GM18907 (cell line): Measurements from ENCODE around the gene HHEX.
"Not testable (repeated sequence)": the region's sequence is repeated elsewhere in the genome, so short reads cannot be mapped to it uniquely, and the experiment has no call there.

Source experiments
- ATAC-seq: cut with Tn5 transposase; IDR thresholded peaks from one replicate; pipeline ENCODE4 v1.9.1; 2021; ENCODE audit warnings: mild to moderate bottlenecking, moderate library complexity; ENCODE audit not compliant: unreplicated experiment

HHEX gene

DNA sequence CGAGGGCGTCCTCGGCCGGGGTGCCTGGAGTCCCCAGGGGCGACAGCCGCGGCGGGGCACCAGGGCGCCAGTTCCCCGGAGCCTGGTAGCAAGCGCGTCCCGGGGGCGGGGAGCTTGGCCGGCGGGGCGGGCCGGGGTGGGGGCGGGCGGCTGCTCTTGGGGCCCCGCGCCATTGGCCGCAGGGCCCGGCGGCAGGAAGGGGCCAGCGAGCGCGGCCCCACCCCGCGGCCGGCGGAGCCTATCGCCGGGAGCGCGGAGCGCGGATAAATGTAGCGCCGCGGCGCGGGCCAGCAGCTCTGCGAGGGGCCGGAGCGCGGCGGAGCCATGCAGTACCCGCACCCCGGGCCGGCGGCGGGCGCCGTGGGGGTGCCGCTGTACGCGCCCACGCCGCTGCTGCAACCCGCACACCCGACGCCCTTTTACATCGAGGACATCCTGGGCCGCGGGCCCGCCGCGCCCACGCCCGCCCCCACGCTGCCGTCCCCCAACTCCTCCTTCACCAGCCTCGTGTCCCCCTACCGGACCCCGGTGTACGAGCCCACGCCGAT lies at the start of gene HHEX:
Gene HHEX (plus strand): TSS at position 293 of the 548 bp plus-strand sequence. CDS start 32 bp downstream, at position 325.
- peak; percentile 52 for ATAC-seq

DNA sequence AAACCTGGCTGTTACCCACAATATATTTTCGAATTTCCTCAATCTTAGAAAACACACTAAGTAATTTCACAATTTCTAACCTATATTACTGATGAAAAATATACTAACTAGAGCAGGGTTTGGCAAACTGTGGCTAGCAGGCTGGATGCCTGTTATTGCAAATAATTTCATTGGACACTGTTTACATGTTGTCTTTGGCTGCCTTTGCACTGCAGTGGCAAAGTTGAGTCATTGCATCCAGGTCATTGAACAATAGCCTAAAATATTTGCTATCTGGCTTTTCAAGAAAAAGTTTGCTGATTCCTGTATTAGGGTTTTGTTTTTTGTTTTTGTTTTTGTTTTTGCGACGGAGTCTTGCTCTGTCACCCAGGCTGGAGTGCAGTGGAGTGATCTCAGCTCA lies 49.6 kb upstream of the HHEX start:
- no peak for ATAC-seq

DNA sequence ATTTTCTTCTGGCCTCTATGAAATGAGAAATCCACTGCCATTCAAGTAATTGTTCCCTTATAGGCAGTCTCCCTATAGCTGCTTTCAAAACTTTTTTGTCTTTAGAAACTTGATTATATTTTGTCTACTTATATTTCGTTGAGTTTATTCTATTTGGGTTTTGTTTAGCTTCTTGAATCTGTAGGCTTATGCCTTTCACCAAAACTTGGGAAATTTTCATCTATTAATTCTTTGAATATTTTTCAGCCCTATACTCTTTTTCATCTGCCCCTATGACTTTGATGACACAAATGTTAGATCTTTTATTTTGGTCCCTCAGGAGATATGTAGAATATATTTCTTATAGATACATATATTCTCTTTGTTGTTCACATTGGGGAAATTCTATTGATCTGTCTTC lies 48.3 kb upstream of the HHEX start:
- no peak for ATAC-seq

DNA sequence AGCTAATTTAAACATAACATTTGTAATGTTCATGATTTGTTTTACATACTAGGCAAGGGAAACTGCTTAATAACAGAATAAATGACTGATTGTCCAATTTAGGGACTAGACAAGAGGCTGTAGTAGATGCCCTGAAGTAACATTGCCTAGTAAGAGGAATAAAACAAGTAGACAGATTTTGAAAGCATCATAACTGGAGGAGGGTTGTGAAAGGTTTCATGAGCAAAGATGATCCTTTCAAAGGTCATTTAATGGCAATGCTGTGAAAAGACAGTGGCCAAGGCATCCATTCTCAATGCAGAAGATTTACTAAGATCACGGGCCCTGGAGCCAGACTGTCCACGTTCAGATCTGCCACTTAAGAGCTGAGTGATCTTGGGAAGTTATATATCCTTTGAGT lies 44.8 kb upstream of the HHEX start:
- no peak for ATAC-seq

DNA sequence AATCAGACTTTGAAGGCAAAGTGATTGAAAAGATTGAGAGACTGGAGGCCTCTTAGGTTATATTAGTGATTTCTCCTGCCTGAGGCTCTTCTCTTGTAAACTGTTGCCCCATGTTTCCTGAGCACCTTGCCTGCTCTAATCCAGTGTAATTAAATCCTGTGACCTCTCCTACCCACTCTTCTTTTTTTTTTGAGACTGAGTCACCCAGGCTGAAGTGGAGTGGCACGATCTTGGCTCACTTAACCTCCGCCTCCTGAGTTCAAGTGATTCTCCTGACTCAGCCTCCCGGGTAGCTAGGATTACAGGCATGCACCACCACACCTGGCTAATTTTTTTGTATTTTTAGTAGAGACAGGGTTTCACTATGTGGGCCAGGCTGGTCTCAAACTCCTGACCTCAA lies 38.9 kb upstream of the HHEX start:
- ATAC-seq: not testable (repeated sequence)

DNA sequence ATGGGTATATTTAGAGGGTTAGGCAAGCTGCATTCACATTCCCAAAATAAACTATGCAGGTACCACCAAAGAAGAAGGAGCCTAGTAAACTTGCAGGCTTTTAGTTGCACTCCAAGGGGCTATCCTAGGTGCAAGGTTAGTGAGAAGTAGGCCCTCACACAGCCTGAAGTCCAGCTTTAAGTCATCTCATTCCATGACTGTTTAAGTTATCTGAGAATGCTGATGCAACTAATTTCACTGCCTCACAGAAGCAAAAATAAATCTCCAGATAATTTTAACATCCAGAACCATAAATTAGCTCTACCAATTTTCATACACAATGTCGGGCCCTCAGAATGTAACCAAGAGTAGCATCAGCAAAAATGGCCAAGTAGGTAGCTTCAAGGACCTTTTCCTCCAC lies 34.3 kb upstream of the HHEX start:
- ATAC-seq: no peak

DNA sequence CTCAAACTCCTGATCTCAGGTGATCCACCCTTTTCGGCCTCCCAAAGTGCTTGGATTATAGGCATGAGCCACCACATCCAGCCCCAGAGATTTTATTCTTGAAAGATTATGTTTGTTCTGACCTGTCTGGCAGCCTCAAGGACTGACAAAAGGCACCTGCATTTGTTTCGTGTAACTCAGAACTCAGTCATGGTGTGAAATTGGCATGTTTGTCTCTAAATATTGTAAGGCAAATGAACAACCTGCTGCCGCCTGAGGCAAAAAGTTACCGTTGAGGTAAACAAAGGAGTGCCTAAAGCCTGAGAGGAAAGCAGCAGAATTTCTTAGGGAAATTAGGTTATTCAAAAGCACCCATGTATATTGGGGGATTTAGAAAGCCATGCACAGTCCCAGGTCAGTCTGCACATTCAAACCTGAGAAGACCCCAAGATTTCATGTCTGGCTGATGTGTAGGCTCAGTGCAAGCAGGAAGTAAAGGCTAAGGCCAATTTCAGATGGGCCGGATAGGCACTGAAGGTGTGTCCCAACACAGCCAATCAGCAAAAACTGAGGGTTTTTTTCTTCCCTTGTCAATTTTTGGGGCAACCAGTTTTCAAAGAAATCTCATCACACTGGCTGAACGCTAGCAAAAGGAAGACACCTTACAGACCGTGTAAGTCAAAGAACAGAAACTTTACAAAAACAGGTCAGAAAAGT lies 33.3 kb upstream of the HHEX start:
- ATAC-seq: no peak

DNA sequence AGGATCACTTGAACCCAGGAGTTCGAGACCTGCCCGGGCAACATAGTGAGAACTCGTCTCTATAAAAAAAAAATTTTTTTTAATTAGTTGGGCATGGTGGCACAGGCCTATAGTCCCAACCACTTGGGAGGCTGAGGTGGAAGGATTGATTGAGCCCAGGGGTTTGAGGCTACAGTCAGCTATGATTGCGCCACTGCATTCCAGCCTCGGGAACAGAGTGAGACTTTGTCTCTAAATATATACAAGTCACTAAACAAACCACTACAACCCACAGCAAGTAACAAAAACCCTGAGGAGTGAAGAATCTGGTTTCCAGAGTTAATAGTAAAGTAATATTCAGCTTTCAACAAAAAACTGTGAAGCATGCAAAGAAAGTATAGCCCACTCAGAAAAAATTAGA lies 32.7 kb upstream of the HHEX start:
- ATAC-seq: no peak

DNA sequence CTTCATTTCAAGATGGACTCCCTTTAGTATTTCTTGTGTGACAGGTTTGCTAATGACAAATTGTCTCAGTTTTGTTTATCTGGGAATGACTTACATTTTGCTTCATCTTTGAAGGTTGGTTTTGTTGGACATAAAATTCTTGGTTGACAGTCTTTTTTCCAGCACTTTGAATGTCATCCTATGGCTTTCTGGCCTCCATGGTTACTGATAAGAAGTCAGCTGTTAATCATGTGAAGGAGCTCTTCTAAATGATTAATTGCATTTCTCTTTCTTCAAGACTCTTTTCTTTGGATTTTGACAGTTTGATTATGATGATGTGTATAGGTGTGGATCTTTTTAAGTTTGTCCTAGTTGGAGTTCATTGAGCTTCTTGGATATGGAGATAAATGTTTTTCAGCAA lies 26.9 kb upstream of the HHEX start:
- no peak for ATAC-seq

DNA sequence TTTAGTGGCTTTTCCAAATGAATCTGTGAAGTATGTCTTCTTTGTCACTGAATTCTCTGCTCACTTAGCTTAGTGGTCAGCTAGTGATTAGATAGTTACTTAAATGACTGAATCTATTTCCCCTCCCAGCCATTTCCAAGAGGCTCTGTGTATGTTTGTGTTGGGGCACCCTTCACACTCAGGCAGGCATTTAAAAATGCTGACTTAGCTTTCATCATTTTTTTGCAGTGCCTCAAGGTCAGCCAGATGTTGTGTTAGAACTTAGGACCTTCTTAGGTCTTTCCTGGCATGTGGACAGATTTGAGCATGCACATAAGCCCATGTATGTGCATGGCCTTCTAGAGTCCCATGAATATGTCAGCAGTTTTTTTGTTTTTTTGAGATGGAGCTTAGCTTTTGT lies 25.4 kb upstream of the HHEX start:
- ATAC-seq: no peak

DNA sequence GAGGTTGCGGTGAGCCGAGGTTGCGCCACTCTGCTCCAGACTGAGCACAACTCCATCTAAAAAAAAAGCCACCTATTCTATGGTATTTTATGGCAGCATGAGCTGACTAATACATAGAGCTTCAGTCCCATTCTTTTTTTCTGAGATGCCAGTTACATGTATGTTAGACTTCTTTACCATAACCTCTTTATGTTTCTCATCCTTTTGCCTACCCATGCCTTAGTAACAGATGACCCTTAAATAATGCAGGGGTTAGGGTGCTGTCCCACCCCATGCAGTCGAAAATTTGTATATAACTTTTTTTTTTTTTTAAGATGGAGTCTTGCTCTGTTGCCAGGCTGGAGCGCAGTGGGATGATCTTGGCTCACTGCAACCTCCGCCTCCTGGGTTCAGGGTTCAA lies 22.7 kb upstream of the HHEX start:
- no peak for ATAC-seq

DNA sequence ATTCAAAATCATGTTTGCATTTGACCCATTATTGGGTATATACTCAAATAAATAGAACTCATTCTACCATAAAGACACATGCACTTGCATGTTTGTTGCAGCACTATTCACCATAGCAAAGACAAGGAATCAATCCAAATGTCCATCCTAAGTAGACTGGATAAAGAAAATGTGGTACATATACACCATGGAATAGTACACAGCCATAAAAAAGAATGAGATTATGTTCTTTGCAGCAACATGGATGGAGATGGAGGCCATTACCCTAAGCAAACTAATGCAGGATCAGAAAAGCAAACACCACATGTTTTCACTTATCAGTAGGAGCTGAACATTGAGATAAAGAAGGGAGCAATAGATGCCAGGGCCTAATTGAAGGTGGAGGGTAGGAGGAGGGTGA lies 12.0 kb upstream of the HHEX start:
- no peak for ATAC-seq

DNA sequence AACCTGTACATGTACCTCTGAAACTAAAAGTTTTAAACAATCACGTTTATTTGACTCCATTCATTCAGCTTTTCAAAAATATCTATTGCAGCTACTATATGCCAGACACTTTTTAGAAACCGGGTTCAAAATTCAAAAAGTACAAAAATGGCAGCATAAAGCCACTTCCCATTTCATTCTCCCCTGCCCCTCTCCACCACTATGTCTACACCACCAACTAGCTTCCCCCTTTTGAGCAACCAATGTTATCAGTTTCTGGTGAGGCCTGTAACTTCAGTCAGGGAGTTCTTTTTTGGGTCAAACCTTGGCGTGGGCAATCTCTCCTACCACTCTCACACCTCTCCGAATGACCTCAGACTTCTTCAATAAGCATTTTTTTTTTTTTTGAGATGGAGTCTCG lies 11.5 kb upstream of the HHEX start:
- ATAC-seq: no peak

DNA sequence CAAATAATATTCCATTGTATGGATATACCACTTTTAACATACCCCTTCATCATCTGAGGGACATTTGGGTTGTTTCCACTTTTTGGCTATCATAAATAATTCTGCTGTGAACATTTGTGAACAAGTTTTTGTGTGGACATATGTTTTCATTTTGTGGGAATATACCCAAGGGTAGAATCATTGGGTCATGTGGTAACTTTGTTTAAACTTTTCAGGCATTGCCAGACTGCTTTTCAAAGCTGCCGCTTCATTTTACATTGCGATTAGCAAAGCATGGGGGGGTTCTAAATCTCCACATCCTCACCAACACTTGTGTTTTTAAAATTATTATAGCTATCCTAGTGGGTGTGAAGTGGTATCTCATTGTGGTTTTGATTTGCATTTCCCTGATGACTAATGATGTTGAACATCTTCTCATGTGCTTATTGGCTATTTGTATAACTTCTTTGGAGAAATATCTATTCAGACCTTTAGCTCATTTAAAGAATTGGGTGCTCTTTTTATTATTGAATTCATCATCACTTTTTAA lies 8.4 kb upstream of the HHEX start:
- no peak for ATAC-seq

DNA sequence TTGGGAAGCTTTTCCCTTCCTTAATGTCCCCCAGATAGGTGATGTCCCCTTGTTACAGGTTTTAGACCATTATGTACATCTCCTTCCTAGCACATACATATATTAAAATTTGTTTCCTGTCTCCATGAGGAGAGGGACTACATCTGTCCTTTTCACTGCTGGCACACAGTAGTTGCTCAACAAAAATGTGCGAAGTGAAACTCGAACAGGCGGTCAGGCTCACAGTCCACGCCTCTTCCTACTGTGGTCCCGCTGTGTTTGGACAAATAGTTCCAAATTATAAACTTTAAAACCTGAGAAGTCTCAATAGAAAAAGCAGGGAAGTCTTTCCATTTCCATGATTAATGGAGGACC lies 1.2 kb upstream of the HHEX start:
- no peak for ATAC-seq

DNA sequence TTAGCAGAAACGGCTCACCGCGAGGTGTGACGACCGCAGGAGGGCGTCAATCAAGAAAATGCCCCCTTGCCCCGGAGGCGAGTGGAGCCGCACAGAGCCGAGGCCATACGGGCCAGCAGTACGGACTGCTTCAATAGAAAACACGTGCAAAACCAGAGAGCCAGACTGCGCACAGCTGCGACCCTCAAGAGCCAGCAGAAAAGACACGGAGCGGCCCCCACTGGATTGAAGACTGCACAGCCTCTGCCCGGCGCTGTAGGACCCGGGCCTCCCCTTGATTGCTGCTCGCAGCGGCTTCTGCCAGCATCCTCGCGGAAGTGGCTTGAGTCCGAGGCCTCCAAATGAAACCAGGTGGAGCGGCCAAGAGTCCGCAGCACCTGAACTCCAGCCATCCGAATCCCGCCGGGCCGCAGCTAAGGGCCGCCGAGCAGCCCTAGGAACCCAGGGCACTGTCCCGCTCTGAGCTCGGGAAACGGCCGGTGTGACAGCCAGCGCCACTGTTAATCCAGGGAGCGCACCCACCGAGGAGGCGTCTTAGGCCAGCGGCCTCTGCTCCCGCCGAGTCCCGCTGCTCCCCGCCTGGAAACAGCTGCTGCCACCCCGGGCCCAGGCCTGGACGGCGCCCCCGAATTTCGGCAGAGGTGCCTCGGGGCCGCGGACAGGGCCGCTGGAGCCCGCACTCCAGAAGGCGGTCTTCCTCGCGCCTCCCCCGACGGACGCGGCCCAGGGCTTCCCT lies 660 bp upstream of the HHEX start:
- peak; percentile 30 for ATAC-seq

DNA sequence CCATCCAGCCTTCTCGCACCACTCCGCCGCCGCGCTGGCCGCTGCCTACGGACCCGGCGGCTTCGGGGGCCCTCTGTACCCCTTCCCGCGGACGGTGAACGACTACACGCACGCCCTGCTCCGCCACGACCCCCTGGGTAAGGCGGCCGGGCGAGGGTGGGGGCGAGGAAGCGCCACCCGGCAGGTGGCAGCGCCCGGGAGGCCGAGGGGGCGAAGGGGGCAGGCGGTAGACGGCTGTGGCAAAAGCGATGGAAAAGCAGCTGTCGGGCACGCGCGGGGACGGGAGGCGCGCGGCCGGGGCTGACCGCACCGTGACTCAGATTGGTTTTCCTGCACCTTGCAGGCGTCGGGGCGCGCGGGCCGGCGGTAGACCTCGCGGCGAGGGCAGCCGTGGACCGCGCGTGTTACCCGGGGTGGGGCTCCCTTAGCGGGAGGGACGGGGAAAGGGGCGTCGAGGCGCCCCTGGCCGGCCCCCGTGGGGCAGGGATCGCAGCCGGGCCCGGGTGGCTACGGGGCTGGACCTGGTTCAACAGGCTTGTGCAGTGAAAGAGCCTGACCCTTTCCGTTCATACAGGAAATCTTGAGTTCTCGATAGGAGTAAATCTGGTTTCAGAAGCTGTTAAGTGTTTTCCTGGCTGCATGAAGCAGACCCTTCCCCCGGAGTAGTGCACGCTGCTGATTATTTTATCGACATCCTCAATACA lies 608 bp downstream of the HHEX start:
- no peak for ATAC-seq

DNA sequence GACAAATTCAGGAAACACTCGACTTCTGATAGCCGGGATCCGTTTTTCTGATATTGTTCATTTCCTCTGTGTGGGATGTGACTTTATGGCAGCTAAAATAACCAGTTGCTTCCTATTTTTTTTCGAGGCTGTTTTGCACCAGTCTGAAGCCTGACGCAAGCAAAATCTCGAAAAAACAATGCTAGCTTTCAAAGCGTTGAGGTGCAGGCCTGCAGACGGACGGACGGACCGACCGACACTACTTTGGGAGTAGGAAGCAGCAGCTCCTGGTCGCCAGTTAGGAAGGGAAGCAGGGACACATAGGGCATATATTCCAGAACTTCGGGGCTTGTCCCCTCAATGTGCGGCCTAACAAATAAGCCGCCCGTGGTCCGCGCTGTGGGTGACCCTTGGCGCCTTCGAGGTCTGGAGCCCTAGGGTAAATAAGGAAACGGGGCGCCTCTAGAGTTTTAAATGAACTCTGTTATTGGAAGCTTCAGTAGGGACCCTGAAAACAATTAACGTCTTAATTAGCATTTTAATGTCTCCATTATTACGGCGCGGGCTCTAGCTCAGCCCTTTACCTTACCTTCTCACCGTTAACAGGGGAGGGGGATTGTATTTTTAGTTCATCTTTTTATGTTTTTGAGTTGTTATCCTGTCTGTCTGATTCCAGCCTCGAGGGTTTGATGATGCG lies 1.3 kb downstream of the HHEX start:
- ATAC-seq: no peak

DNA sequence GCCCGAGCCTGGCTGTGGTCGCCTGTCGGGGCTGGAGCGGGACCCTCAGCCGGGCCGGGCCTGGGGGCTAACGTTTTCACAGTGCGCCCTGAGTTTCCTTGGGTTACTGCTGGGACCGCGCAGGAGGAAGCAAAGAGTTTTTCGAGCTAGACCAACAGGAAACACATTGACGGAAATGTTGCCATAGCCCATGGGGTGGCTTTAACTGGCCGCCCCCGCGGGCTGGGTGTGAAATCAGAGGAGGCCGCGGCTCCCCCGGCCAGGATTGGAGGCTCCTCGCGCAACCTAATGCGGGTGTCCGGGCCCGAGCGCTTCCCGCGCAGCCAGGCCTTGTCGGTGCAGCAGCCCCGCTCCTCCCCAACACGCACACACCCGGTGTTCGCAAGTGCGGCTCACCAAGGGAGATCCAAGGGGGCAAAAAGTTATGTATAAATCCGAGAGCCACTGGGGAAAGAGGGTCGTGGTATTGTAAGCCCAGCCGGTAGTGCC lies 1.9 kb downstream of the HHEX start:
- no peak for ATAC-seq

DNA sequence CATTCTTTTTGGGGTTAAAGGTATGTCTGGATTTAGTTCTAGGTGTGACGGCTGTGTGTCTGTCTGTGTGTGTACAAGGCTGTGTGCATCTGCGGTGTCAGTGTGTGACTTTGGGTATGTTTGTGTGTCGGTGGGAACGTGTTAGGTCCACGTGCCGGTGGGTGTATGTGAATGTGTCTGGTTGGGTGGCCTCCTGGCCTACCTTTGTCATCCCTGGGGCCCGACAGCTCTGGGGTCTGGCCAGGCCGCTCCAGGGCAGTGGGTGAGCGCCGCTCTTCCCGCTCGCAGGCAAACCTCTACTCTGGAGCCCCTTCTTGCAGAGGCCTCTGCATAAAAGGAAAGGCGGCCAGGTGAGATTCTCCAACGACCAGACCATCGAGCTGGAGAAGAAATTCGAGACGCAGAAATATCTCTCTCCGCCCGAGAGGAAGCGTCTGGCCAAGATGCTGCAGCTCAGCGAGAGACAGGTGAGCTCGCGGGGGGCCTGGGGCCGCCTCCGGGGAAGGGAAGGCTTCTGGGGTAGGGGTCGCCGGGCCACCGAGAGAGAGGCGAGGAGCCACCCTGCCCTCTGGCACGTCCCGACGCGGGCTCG lies 2.4 kb downstream of the HHEX start:
- no peak for ATAC-seq
